ENCODE measurements around the gene TBC1D2B. TPM values are rescaled to one million over a fixed set of nuclear protein-coding genes. Genes with fewer than 3 reads are reported as not detected.

The TBC1D2B gene
- total RNA-seq, 1 experiment from 2014 or later, result 9.9 TPM

GRCh38 chr15:78024519-78024870 is 53.0 kb downstream of the TBC1D2B start:
- Histone ChIP-seq H3K4me3 (ENCODE audit: insufficient read depth, low read depth, low read length) (no peak overlapping the region), H3K36me3 (replicated peaks; ENCODE audit: control insufficient read depth, insufficient read depth, low read length) (peaks cover 2% of the 10 kb centered on the region; the same call in 1 of the 2 replicates), H3K27me3 (ENCODE audit: control insufficient read depth, insufficient read depth, low read length) (no peaks in the 10 kb centered on the region)
- DNase-seq, result no peak

- Histone ChIP-seq H3K27me3 (ENCODE audit: control insufficient read depth, insufficient read depth, low read length) (no peaks in the 10 kb centered on the region), H3K4me3 (ENCODE audit: insufficient read depth, low read depth, low read length) (no peak overlapping the region), H3K36me3 (replicated peaks; ENCODE audit: control insufficient read depth, insufficient read depth, low read length) (peaks cover 2% of the 10 kb centered on the region; the same call in 1 of the 2 replicates)
- DNase-seq, result no peak
Measured at GRCh38 chr15:78023865-78024518, 53.5 kb downstream of the TBC1D2B start.

GRCh38 chr15:78023081-78023665 is 54.3 kb downstream of the TBC1D2B start:
- H3K36me3 ChIP-seq (replicated peaks; ENCODE audit: control insufficient read depth, insufficient read depth, low read length), result peaks cover 2% of the 10 kb centered on the region; the same call in 1 of the 2 replicates
- no peaks in the 10 kb centered on the region for H3K27me3 ChIP-seq (ENCODE audit: control insufficient read depth, insufficient read depth, low read length)
- H3K4me3 ChIP-seq (ENCODE audit: insufficient read depth, low read depth, low read length), result no peak overlapping the region
- DNase-seq, result no peak

DNA sequence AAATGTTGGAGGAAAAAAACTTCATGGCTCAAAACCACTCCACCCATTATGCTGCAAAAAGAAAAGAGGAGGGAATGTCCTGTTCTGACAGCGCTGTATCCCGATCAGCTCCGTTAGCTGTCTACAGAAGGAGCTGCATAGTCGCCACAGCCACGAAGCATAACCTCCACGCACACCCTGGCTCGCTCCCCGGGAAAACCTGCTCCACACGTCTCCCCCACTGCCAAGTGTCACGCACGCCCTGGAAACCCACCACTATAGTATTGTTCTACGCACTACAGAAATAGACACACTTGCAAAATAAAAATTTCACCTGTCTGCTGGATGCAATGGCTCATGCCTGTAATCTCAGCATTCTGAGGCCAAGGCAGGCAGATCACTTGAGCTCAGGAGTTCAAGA is 55.8 kb downstream of the TBC1D2B start:
- no peak overlapping the region for H3K4me3 ChIP-seq (ENCODE audit: insufficient read depth, low read depth, low read length)
- DNase-seq, result no peak
- no peaks in the 10 kb centered on the region for H3K27me3 ChIP-seq (ENCODE audit: control insufficient read depth, insufficient read depth, low read length)
- H3K36me3 ChIP-seq (replicated peaks; ENCODE audit: control insufficient read depth, insufficient read depth, low read length), result peaks cover 2% of the 10 kb centered on the region; the same call in 1 of the 2 replicates

DNA sequence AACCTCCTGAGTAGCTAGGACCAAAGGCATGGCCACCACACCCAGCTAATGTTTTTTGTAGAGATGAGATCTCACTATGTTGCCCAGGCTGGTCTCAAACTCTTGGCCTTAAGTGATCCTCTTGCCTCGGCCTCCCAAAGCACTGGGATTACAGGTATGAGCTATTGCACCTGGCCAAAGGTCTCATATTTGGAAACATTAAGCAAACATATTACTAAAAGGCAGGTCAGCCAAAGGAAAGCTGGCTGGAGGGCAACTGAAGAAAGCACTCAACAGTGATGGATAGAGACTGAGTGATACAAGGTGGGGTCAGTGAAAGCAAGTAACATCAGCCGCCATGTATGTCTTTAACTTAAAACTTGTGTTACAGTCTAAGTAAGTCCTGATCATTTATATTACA is 57.5 kb downstream of the TBC1D2B start:
- H3K27me3 ChIP-seq (ENCODE audit: control insufficient read depth, insufficient read depth, low read length), result no peaks in the 10 kb centered on the region
- no peak overlapping the region for H3K4me3 ChIP-seq (ENCODE audit: insufficient read depth, low read depth, low read length)
- no peak for DNase-seq
- peaks cover 2% of the 10 kb centered on the region; the same call in 1 of the 2 replicates for H3K36me3 ChIP-seq (replicated peaks; ENCODE audit: control insufficient read depth, insufficient read depth, low read length)

- Histone ChIP-seq H3K36me3 (replicated peaks; ENCODE audit: control insufficient read depth, insufficient read depth, low read length) (no peaks in the 10 kb centered on the region; the same call in 1 of the 2 replicates), H3K4me3 (ENCODE audit: insufficient read depth, low read depth, low read length) (no peak overlapping the region), H3K27me3 (ENCODE audit: control insufficient read depth, insufficient read depth, low read length) (no peaks in the 10 kb centered on the region)
- no peak for DNase-seq
Measured at GRCh38 chr15:78018946-78019644, 58.4 kb downstream of the TBC1D2B start.

GRCh38 chr15:78018445-78018844 is 59.1 kb downstream of the TBC1D2B start:
- Histone ChIP-seq H3K36me3 (replicated peaks; ENCODE audit: control insufficient read depth, insufficient read depth, low read length) (no peaks in the 10 kb centered on the region; the same call in 1 of the 2 replicates), H3K4me3 (ENCODE audit: insufficient read depth, low read depth, low read length) (no peak overlapping the region), H3K27me3 (ENCODE audit: control insufficient read depth, insufficient read depth, low read length) (no peaks in the 10 kb centered on the region)
- DNase-seq, result no peak

- Histone ChIP-seq H3K4me3 (ENCODE audit: insufficient read depth, low read depth, low read length) (no peak overlapping the region), H3K27me3 (ENCODE audit: control insufficient read depth, insufficient read depth, low read length) (no peaks in the 10 kb centered on the region), H3K36me3 (replicated peaks; ENCODE audit: control insufficient read depth, insufficient read depth, low read length) (peaks cover 6% of the 10 kb centered on the region; the same call in 1 of the 2 replicates)
- no peak for DNase-seq
Measured at GRCh38 chr15:78016860-78017259, 60.7 kb downstream of the TBC1D2B start.

DNA sequence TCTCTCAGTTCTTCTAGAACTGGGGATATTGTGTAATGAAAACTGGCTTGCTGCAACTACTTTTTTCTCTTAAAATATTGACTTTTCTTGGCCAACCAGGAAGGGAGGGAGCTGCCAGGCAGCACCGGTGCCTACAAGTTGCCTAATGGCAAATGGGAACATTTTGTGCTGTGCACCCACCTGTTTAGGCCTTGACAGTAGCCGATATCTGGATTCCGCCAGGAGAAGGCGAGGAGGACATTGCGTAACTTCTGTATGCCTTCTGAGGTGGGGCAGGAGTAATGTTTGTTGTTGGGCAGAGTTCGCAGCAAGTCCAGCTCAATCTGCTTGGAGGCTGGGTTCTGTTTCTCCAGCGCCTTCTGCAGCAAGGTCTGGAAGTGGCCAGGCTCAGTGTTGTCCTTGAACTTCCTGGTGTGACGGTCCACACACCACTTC is 64.9 kb downstream of the TBC1D2B start:
- Histone ChIP-seq H3K27me3 (ENCODE audit: control insufficient read depth, insufficient read depth, low read length) (no peaks in the 10 kb centered on the region), H3K36me3 (replicated peaks; ENCODE audit: control insufficient read depth, insufficient read depth, low read length) (peaks cover 8% of the 10 kb centered on the region), H3K4me3 (ENCODE audit: insufficient read depth, low read depth, low read length) (no peak overlapping the region)
- no peak for DNase-seq

GRCh38 chr15:78010067-78010466 is 67.4 kb downstream of the TBC1D2B start:
- no peaks in the 10 kb centered on the region for H3K27me3 ChIP-seq (ENCODE audit: control insufficient read depth, insufficient read depth, low read length)
- DNase-seq, result no peak
- H3K4me3 ChIP-seq (ENCODE audit: insufficient read depth, low read depth, low read length), result no peak overlapping the region
- peaks cover 8% of the 10 kb centered on the region for H3K36me3 ChIP-seq (replicated peaks; ENCODE audit: control insufficient read depth, insufficient read depth, low read length)

DNA sequence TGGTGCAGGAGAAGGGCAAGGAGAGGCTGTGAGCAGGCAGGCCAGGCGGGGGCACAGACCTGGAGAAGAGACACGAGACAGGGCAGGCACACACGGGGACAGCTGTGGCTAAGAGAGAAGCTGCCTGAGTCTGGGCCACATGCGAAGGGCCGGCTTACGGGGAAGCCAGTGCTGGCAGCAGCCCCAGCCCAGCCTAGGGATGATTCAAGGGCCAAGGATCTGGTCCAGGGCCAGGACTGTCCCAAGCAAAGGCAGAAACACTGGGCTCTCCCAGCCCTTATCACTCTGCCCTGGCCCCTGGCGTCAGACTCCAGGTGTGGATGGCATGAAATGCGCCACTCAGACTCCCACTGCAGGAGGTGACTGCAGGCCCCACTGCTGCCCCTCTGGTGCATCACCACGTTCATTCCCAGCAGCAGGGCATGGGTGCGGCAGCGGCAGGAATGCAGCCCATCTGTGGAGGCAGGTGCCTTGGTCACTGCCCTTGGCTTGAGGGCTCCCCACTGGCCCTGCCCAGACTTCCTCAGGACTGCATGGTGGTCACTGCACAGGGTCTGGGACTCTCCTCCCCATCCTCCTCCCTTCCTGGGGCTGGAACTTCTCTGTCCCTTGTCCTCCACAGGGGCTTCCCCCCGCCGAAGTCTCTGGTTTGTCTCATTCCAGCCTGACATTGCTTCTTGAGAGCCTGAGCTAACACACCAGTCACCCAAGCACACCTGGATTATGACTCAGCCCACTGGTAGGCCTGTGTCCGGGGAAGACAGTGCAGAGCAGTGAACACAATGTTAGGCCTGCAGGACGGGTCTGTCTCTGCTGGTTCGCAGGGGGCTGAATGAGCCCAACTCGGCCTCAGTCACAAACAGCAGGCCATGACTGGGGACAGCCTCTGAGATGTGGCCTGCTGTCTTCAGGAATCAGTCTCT is 69.3 kb downstream of the TBC1D2B start:
- DNase-seq, result no peak
- Histone ChIP-seq H3K27me3 (ENCODE audit: control insufficient read depth, insufficient read depth, low read length) (no peaks in the 10 kb centered on the region), H3K36me3 (replicated peaks; ENCODE audit: control insufficient read depth, insufficient read depth, low read length) (peaks cover 8% of the 10 kb centered on the region), H3K4me3 (ENCODE audit: insufficient read depth, low read depth, low read length) (no peak overlapping the region)

GRCh38 chr15:78007211-78007931 is 70.1 kb downstream of the TBC1D2B start:
- H3K4me3 ChIP-seq (ENCODE audit: insufficient read depth, low read depth, low read length), result no peak overlapping the region
- no peaks in the 10 kb centered on the region for H3K27me3 ChIP-seq (ENCODE audit: control insufficient read depth, insufficient read depth, low read length)
- H3K36me3 ChIP-seq (replicated peaks; ENCODE audit: control insufficient read depth, insufficient read depth, low read length), result peaks cover 7% of the 10 kb centered on the region
- no peak for DNase-seq

GRCh38 chr15:78006567-78007205 is 70.8 kb downstream of the TBC1D2B start:
- no peak overlapping the region for H3K4me3 ChIP-seq (ENCODE audit: insufficient read depth, low read depth, low read length)
- peaks cover 3% of the 10 kb centered on the region for H3K36me3 ChIP-seq (replicated peaks; ENCODE audit: control insufficient read depth, insufficient read depth, low read length)
- H3K27me3 ChIP-seq (ENCODE audit: control insufficient read depth, insufficient read depth, low read length), result no peaks in the 10 kb centered on the region
- no peak for DNase-seq

Data from H7 (cell line).